GM21381 (cell line): Measurements from ENCODE around the gene PHOX2A.

Experiments used
- ATAC-seq: cut with Tn5 transposase; IDR thresholded peaks from one replicate; pipeline ENCODE4 v1.9.1; 2021; ENCODE audit warnings: mild to moderate bottlenecking, moderate library complexity; ENCODE audit not compliant: unreplicated experiment

Gene PHOX2A

DNA sequence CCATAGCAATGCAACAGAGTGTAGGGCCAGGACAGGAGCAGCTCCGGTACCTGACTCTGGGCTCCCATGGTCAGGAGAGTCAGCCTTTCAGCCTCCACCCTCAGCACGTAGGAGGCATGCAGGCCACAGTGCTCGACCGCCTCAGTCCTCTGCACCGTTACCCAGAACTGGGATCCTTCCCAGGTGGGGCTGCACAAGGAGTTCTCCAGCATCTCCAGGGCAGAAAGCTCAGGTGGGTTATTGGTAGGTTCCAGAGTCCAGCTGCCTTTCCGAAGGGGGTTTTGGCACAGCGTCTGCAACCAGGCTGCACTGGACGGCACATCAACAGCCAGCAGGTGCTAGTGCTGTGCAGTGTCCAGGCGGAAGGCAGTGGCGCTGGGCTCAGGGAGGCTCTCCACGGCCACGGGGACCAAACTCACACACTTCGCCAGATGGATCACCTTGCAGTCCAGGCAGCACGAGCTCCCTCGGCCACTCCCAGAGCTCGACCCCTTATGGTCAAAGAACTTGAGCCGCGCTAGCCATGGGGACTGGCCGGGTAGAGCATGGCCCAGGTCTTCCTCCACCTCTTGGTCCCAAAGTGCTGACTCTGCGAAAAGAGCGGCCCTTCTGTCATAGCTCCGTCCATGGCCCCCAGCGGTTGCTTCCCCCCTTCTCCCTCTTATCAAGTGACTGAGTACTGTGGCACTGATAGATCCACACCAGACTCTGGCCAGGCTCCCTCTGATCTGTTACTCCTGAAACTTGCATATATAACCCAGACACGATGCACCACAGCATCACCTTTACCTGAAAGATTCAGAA is 6.9 kb upstream of the PHOX2A start:
- no peak for ATAC-seq

DNA sequence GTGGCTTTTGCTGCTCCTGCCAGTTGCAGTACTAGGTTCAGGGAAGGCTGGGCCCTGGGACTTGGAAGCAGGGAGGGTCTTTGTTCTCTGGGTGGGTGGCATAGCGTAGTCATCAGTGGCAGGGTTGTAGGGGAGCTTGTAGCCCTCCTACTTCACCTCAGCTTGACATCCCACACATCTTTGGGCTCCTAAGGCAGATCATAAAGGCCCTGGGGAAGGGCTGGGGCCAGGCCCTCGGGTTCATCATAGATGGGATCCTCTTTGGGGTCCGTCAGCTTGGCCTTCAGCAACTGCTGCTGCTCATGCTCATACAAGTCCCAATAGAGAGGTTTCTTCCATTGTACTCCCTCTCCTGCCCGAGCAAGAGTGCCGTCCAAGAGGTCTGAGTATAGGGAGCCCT is 6.0 kb upstream of the PHOX2A start:
- no peak for ATAC-seq

DNA sequence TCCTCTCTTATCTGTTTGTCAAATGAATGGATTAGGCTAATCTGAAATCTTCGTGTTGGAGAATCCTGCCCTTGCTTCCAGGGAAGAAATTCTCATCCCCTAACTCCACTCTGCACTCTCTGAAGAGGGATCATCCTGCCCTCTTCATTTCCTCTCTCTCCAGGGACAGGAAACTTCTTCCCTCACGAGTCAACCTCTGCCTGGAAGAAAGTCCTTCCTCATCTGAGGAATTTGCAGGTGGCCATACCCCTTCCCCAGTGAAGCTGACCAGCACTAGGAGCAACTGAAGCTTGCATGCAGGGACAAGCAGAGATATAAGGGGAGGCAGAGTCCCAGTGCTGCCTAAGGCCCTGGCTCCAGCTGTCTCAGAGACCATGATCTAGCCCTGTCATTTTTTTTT is 3.6 kb upstream of the PHOX2A start:
- ATAC-seq, result no peak

DNA sequence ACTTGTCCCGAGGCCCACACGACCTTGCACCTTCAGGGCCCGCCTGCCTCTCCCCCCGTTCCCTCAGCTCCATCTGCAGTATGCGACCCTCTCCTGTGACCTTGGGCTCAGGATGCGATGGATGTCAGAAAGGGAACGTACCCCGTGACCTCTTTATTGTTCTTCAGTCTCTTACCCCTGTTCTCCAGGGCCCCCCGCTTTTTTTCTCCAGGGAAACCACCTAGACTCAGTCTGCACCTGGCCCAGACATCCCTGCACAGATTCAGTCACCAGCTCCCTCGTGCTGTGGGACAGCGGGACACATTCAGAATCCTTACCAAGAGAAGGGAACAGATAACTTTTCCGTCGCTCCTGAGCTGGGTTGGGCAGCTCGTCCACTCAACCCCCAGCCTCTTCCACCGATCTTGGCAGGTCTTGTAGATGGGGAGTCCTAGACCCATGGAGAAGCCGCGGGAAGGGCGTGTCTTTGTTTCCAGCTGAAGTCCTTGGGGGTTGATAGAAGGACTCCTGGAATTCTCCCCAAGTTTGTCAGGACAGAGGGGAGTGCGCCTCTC is 1.4 kb upstream of the PHOX2A start:
- ATAC-seq, result no peak

DNA sequence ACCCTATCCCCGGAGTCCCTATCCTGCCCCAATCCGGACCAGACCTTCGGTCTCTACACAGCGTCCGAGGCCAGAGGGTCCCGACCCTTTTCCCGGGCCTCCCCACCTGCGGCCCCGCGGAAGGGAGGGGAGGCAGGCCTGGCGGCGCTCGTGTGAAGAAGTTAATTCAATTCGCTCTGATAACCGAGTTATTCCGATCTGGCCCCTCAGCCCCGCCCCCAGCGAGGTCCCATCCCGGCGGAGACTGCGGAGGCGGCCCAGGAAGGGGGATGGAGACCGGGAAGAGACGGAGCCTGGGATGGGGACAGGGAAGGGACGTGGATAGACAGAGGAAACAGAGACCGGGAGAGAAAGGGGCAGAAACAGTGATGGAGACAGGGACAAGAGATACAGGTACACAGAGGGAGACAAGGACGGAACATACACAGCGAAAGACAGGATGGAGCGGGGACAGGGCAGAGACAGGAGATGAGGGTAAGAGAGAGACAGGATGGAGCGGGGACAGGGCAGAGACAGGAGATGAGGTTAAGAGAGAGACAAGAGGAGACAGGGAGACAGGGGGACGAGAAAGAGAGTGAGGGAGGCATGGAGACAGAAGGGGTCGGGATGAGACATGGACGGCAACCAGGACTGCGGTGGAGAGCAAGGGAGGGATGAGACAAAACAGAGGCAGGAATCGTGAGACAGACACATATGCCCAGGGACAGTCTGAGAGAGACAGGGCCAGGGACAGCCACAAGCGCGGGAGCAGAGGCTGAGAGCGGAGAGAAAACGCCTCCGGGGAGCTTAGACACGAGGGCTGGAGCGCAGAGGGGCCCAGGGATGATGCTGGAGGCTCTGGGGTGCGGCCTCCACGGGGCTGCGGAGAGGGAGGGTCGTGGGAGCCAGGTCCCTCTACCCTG is 636 bp upstream of the PHOX2A start:
- no peak for ATAC-seq

DNA sequence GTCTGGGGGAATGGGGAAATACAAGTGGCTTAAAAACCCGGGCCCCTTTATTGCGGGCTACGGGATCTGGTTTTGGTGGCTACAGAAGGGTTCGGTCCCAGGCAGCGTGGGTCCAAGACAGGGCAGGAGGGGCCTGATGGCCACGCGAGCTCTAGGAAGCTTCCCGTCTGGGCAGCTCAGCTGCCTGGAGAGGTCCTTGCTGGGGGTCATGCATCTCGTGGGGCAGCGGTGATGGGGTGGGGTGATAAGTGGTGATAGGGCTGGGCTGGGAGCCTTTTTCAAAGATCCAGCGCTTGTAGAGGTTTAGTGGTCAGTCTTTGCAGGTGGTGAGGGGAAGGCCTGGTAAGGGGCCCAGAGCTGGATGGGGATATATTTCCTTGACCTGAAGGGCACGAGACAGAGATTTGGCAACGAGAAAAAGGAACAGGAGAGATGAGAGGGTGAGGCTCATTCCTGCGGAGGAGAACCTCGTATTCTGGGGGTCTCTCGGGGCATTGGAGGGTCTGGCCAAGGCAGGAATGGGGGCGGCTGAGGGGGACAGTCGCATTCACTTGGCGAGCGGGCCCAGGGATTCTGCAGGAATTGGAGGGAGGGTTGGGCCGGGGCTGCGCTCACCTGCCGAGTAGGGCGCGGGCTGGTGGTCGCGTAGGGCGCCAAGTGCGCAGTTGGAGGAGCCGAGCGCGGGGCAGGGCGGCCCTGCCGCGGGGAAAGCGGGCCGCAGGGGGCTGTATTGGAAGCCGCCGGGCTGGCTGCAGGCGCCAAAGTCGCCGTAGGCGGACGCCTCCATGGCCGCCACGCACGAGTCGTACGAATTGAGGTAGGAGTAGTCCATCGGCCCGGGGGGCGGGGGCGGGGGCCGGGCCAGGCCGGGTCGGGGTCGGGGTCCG is 560 bp downstream of the PHOX2A start:
- ATAC-seq, result no peak

DNA sequence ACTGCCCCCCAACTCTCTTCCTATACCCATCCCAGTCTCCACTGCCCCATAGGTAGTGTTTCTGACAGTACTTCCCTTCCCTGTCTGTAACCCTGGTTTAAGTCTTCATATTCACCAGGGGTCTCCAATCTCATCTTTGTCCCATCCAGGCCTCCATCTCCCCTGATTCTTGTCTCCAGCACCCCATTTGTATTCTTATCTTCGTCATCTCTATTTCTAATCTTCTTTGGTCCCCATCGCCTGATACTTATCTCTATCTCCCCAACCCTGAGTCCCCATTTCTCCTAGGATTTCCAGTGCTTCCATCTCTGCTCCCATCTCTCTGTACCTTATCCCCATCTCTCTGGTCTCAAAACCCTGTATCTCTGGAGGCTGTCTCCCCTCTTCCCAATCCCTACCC is 1.8 kb downstream of the PHOX2A start:
- ATAC-seq, result no peak

DNA sequence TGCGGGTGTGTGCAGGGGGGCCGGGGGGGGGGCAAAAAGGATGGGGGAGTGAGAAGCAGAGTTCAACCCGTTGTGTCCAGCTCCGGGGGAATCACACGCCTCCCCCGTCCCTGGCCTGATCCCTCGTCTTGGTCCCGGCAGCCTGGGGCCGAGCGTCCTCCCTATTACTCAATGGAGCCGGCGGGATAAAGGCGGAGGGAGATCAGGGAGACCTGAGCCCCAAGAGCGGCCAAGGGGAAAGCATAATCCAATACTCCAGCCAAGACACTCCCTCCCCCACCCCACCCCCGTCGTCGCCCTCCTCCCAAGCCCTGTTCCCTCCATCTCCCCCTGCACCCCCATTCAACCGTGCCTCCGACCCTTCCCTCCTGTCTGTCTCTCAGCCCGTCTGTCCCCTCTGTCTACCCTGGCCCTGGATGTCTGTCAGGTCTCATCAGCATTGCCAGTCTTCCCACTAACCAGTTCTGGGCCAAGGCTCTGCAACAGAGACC is 2.6 kb downstream of the PHOX2A start:
- no peak for ATAC-seq

DNA sequence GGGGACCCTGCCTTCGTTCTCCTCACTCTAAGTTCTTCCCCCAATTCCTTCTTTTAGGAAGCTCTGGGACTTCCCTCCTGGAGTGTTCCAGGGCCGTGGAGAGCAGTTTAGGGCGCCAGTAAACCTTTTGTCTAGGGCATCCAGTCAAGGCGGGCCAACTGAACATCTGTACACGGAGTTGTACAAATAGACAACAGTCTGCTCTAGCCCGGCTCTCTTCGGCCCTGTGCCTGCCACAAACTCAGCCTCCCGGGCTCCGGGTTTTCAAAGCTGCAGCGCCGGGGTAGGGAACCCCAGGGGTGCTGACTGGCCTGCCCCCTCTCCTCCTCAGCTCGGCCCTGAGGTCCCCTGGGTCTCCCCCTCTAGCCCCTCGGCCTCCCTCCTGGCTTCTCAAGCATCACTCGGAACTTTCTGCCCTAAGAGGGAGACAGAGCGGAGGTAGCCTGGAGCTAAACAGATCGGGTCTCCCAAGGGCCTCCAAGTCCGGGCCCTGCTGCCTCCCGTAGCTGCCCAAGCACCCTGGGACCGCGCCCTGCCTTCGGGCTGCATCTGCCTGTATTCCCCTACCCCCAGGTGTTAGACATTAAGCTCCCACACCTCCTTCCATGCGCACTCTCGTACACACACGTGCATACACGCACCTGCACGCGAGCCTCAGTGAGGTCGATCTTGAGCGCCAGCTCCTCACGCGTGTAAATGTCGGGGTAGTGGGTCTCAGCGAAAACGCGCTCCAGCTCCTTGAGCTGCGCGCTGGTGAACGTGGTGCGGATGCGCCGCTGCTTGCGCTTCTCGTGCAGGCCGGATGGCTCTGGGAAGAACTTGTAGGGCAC is 3.3 kb downstream of the PHOX2A start:
- no peak for ATAC-seq

DNA sequence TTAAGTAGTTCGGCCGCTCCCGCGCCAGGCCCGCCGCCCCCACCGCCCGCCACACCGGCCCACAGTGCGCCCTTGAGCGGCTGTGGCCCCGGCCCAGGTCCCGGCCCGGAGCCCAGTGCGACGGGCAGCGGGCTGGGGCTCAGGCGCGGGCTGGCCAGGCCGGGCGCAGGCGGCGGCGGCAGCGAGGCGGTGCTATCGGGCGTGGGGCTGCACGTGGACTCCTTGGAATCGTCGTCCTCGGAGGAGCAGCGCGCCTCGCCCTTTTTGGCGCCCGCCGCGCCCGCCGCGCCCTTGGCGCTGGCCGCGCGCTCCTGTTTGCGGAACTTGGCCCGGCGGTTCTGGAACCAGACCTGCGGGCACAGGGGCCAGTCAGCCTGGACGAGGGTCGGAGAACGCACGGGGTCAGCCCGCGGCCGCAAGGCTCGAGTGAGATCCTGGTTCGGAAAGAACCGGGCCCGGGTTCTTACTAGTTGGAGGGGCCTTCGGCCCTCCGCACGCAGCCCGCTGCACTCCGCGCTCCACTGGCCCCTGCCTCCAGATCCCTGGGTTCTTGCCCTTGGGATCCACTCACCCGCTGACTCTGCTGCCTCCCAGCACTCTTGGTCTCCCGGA is 4.0 kb downstream of the PHOX2A start:
- no peak for ATAC-seq

DNA sequence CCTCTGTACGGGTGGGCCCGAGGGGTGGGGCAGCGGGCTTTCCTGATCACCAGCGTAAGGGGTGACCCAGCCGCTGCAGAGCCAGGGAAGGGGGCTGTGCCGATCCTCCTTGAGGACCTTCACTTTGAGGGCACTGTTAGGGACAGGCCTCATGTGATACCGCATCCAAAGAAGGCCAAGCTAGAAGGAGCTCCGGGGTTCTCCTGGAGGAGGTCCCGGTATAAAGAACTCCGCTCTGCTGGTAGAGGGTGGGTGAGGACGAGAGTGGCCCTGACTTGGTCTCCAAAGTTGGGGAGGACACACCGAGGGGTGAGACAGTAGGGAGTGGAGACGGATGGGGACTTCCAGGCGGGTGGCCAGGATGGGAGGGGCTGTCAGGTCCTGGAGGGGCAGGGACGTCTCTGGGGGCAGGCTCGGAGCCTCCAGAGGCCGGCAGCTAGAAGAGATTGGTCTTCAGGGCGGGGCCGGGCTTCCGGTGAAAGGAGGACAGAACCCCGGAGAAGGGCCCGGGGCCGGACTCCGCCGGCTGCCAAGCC is 4.6 kb downstream of the PHOX2A start:
- no peak for ATAC-seq

DNA sequence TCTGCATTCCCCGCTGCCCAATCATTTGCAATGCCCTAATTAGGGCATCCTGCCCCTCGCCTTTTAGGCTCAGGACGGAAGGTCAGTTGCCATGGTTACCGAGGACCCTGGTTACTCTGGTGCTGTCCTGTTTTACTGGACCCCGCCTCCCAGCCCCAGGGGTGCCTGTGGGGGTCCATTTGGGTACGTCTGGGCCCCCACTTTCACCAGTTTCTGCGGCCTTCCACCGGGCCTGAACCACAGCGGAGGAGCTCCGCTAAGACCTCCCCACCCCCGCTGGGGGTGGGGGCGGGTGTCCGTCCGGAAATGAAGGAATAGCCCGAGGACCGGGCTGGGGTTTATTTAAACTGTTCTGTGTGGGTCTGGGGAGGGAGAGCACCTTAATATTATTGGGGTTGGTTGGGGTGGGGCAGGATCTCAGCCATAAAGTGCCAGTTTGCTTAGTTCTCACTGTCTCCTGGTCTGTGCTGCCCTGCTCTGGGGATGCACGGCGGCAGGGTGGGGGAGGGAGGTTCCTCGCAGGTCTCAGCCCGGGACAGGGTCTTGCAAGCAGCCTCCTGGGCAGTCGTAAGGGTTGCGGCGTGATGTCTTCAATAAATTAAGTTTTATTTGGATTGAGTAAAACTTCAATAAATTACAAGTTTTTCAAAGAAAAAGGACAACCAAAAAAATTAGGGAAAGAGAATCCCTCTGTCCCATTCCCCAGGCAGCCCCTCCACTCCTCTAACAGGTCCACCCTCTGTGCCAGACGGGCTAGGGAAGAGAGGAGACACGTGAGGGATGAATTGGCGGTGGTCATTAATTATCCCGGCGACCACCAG is 5.3 kb downstream of the PHOX2A start:
- no peak for ATAC-seq

DNA sequence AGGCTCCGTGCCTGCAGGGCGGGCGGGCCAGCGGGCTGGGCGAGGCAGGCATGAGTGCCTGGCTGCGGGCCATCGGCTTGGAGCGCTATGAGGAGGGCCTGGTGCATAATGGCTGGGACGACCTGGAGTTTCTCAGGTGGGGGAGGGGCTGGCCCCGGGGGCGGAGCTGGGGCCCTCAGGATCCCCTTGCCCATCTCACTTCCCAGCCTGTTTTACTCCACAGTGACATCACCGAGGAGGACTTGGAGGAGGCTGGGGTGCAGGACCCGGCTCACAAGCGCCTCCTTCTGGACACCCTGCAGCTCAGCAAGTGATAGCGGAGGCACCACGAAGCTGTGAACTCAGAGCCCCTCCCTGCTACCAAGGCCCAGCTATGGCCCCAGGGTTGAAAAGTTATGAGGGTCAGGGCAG is 5.9 kb downstream of the PHOX2A start:
- ATAC-seq, result no peak

DNA sequence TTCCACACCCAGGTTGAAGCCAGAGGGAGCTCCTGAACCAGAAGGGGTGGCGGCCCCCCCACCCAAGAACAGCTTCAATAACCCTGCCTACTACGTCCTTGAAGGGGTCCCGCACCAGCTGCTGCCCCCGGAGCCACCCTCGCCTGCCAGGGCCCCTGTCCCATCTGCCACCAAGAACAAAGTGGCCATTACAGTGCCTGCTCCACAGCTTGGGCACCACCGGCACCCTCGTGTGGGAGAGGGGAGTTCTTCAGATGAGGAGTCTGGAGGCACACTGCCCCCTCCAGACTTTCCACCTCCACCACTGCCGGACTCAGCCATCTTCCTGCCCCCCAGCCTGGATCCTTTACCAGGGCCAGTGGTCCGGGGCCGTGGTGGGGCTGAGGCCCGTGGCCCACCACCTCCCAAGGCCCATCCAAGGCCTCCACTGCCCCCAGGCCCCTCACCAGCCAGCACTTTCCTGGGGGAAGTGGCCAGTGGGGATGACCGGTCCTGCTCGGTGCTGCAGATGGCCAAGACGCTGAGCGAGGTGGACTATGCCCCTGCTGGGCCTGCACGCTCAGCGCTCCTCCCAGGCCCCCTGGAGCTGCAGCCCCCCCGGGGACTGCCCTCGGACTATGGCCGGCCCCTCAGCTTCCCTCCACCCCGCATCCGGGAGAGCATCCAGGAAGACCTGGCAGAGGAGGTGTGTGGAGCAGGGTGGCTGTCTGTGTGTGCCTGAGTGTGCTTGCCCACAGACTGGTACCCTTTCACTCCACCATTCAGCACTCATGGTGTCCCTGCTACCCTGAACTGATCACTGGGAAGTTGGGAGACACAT is 6.7 kb downstream of the PHOX2A start:
- ATAC-seq, result no peak

DNA sequence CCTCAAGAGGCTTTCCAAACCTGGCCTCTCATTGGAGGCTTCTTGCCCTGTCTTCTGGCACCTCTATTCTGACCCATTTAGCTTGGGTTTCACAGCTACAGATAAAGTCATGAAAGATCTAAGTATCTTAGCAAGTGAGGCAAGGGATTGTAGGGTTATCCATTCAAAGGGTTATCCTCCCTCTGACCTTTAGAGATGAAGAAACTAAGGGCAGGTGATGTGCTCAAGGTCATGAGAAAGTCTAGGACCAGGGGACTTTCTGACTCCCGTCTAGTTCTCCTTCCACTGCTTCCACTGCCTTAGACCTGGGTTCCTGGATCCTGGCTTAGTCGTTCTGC is 7.2 kb downstream of the PHOX2A start:
- ATAC-seq, result no peak

DNA sequence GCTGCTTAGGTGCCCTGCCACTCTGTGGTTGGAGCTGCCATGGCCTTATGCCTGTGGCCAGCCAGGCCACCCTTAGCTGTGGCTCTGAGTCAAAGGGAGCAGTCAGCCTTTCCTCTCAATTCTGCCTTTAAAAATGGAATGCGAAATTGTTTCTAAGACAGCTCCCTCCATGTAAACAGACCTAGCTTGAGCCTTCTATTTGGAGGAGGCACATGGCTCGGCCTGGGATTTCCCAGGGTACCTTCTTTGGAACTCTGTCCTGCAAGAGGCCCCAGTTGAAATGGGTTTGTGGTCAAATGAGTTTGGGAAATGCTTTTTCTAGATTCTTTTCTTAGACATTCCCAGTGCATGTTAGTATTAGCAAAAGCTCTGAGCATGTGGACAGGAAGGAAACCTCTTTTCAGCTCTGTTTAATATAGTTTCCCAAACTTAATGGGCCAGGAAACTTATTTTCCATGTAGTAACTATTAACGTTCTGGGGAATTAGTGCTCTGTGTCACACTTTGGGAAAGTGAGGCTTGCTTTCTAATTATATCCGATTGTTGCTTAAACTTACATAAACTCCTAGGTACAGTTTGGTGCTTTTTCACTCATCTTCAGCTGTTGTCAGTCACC is 7.8 kb downstream of the PHOX2A start:
- no peak for ATAC-seq
